Measurements from ENCODE around the gene BCL11A.

- TF ChIP-seq POLR2A (IDR thresholded peaks at IDR 0.05; ENCODE audit: low read length) = no peak
- no peak for TF ChIP-seq GATA1 (IDR thresholded peaks at IDR 0.05; ENCODE audit: low read depth, low read length)
Measured at GRCh38 chr2:60486067-60486466, 67.4 kb downstream of the BCL11A start.

All from erythroblast (primary cell).